PC-3 (cell line): ENCODE measurements around the gene MLLT3. TPM values are rescaled to one million over a fixed set of nuclear protein-coding genes. Genes with fewer than 3 reads are reported as not detected.
A peak's percentile ranks its signal among the peaks of the same experiment; 100 is the strongest.

Source experiments
- ATAC-seq: fragments of 200-7000 bp; cut with Tn5 transposase; 2 replicates; pipeline ENCODE4 v1.9.1; 2020; ENCODE audit warnings: mild to moderate bottlenecking, moderate library complexity
- BruUV-seq: library from RNA; stranded (reverse); fragments of 400-500 nt; replicated peaks from 2 replicates; lab custom pipeline; 2021; lab: Mats Ljungman, UMichigan
- CTCF ChIA-PET: fragments of 300-600 bp; sonication (Branson Sonifier 250); formaldehyde crosslinking; loops from one replicate; lab custom pipeline; 2022; ENCODE audit warnings: antibody characterized with exemption; lab: Charles Lee
- POLR2A ChIA-PET: fragments of 300-600 bp; sonication (Branson Sonifier 250); formaldehyde crosslinking; loops from one replicate; lab custom pipeline; 2022; ENCODE audit warnings: antibody characterized with exemption; ENCODE audit not compliant: unreplicated experiment; lab: Charles Lee
- DNase-seq: peaks from one replicate; pipeline ENCODE4 v3.0.0-alpha.2; 2015
- H2AFZ ChIP-seq: fragments of 300-600 bp; sonication (generic); 2 replicates; pipeline ENCODE4 v1.6.0; 2016; ENCODE audit warnings: antibody characterized with exemption, low read length
- H3F3A ChIP-seq: fragments of 300-600 bp; sonication (generic); one replicate; pipeline ENCODE4 v1.6.0; 2017; ENCODE audit warnings: antibody characterized with exemption, low read length, control low read depth, mild to moderate bottlenecking; ENCODE audit not compliant: unreplicated experiment
- H3K27ac ChIP-seq: fragments of 300-600 bp; sonication (generic); 2 replicates; pipeline ENCODE4 v1.5.1; 2016; ENCODE audit warnings: mild to moderate bottlenecking, low read length
- H3K27me3 ChIP-seq: fragments of 300-600 bp; sonication (generic); 2 replicates; pipeline ENCODE4 v1.6.1; 2016; ENCODE audit warnings: low read length, mixed read lengths
- H3K36me3 ChIP-seq: fragments of 300-600 bp; sonication (generic); 2 replicates; pipeline ENCODE4 v1.6.1; 2016; ENCODE audit warnings: low read depth, mixed run types, low read length, mixed read lengths
- H3K4me1 ChIP-seq: fragments of 300-600 bp; sonication (generic); 2 replicates; pipeline ENCODE4 v1.5.1; 2016; ENCODE audit warnings: low read length; ENCODE audit not compliant: insufficient read depth
- H3K4me2 ChIP-seq: fragments of 300-600 bp; sonication (generic); 2 replicates; pipeline ENCODE4 v1.6.0; 2016; ENCODE audit warnings: low read length
- H3K4me3 ChIP-seq: fragments of 300-600 bp; sonication (generic); 2 replicates; pipeline ENCODE4 v1.5.1; 2016; ENCODE audit warnings: mild to moderate bottlenecking, low read length, mixed read lengths
- H3K79me2 ChIP-seq: fragments of 300-600 bp; sonication (generic); 2 replicates; pipeline ENCODE4 v1.6.1; 2017; ENCODE audit warnings: low read length, mixed read lengths
- H3K9ac ChIP-seq: fragments of 300-600 bp; sonication (generic); 2 replicates; pipeline ENCODE4 v1.6.0; 2016; ENCODE audit warnings: mild to moderate bottlenecking, low read length
- H3K9me2 ChIP-seq: fragments of 300-600 bp; sonication (generic); replicated peaks from 2 replicates; pipeline ENCODE4 v1.6.1; 2016; ENCODE audit warnings: mixed run types, low read length, mixed read lengths
- H3K9me3 ChIP-seq: fragments of 300-600 bp; sonication (generic); 2 replicates; pipeline ENCODE4 v1.6.1; 2016; ENCODE audit warnings: low read length, mixed read lengths
- H4K20me1 ChIP-seq: fragments of 300-600 bp; sonication (generic); 2 replicates; pipeline ENCODE4 v1.6.1; 2016; ENCODE audit warnings: low read length, mixed read lengths
- CTCF ChIP-seq: fragments of 300-600 bp; sonication (generic); conservative IDR thresholded peaks from 2 replicates; pipeline ENCODE4 v1.5.1; 2017; ENCODE audit warnings: antibody characterized with exemption, low read depth, mild to moderate bottlenecking, low read length
- EZH2 ChIP-seq: fragments of 300-600 bp; sonication (generic); IDR thresholded peaks from one replicate; pipeline ENCODE4 v1.6.1; 2017; ENCODE audit warnings: antibody characterized with exemption, mild to moderate bottlenecking, low read length; ENCODE audit not compliant: unreplicated experiment
- EZH2phosphoT487 ChIP-seq: fragments of 300-600 bp; sonication (generic); IDR thresholded peaks from 2 replicates; pipeline ENCODE4 v1.6.1; 2018; ENCODE audit warnings: mild to moderate bottlenecking, antibody characterized with exemption, low read length, borderline replicate concordance
- intact Hi-C: fragments of 100-400 bp; cut with micrococcal nuclease; formaldehyde crosslinking; loops from 2 replicates; pipeline ENCODE4 v1.9.0; 2023
- total RNA-seq: library from RNA; depleted of rRNA; stranded (reverse); fragments of >200 nt; gene quantifications from 2 replicates; pipeline ENCODE4 v1.2.3, GENCODE V29; 2014

Gene MLLT3
- total RNA-seq, 1 experiment from 2014 or later, result 7.1 TPM

DNA sequence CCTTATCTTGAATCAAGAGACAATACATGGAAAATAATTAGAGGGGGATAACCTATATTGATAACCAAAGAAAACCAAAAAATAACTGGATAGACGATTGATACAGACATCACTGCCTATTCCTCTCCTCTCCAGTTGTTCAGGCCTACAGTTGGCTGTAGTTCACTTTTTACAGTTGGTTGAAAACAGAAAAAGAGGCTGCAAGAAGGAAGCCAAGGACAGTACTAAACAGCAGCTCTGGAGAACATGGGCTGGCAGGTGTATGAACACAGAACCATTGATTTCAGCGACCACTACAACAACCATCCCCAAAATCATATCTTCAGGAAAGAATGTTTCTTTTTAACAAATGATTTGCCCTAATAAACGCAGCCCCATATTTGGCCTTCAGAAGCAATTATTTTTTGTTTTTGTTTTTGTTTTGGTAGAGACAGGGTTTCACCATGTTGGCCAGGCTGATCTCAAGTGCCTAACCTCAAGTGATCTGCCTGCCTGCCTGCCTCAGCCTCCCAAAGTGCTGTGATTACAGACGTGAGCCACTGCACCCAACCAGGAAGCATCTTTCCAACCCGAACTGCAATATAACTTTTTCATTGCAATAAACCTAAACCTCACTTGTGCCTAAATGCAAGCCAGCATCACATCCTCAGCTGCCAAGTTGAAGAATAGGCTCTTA lies 64.3 kb downstream of the MLLT3 start:
- ATAC-seq, result no peak
- no peak for TF ChIP-seq EZH2
- TF ChIP-seq CTCF, result no peak
- no peak for TF ChIP-seq EZH2phosphoT487
- peaks cover 38% of the 10 kb centered on the region for H3K4me1 ChIP-seq
- no peaks in the 10 kb centered on the region for H3K9me3 ChIP-seq
- no peak overlapping the region for H2AFZ ChIP-seq
- H3K27me3 ChIP-seq, result no peaks in the 10 kb centered on the region
- no TSS peak for BruUV-seq
- 0 out of 2 replicates have a peak overlapping the region, but pooled peaks have one; percentile 13 for H3K4me3 ChIP-seq
- intact Hi-C loops, result loop anchor here (2.0 kb wide), 1 partner anchor 61 kb away; no protein-coding TSS in a partner anchor
- no peaks in the 10 kb centered on the region for H3F3A ChIP-seq
- CTCF ChIA-PET, result interaction anchor here (0.6 kb wide), 1 partner anchor 12 kb away, joined by 4 read pairs; no protein-coding TSS in a partner anchor
- H4K20me1 ChIP-seq, result no peaks in the 10 kb centered on the region
- peak overlapping the region; percentile 28; the same call in 1 of the 2 replicates for H3K9ac ChIP-seq
- no peaks in the 10 kb centered on the region for H3K9me2 ChIP-seq
- H3K79me2 ChIP-seq, result no peaks in the 10 kb centered on the region
- peak overlapping the region; percentile 69 for H3K4me2 ChIP-seq
- DNase-seq, result no peak
- POLR2A ChIA-PET, result interaction anchor here (0.5 to 0.6 kb wide), 2 partner anchors 65 to 127 kb away, joined by 4 to 16 read pairs; partner anchors contain the start of gene MLLT3
- H3K27ac ChIP-seq, result peak overlapping the region; percentile 84
- H3K36me3 ChIP-seq, result no peaks in the 10 kb centered on the region

GRCh38 chr9:20557285-20557684 lies 65.0 kb downstream of the MLLT3 start:
- H3K36me3 ChIP-seq, result no peaks in the 10 kb centered on the region
- no peaks in the 10 kb centered on the region for H4K20me1 ChIP-seq
- BruUV-seq, result no TSS peak
- H3K4me2 ChIP-seq, result no peak overlapping the region
- no peaks in the 10 kb centered on the region for H3F3A ChIP-seq
- POLR2A ChIA-PET, result no interaction called here
- peaks cover 46% of the 10 kb centered on the region for H3K4me1 ChIP-seq
- no peak overlapping the region for H2AFZ ChIP-seq
- ATAC-seq (no peak), DNase-seq (no peak)
- H3K9me3 ChIP-seq, result no peaks in the 10 kb centered on the region
- CTCF ChIA-PET, result no interaction called here
- H3K79me2 ChIP-seq, result no peaks in the 10 kb centered on the region
- no peaks in the 10 kb centered on the region for H3K27me3 ChIP-seq
- no peak overlapping the region for H3K9ac ChIP-seq
- intact Hi-C loops, result no loop called here
- no peaks in the 10 kb centered on the region for H3K9me2 ChIP-seq
- no peak for TF ChIP-seq CTCF
- TF ChIP-seq EZH2phosphoT487, result no peak
- TF ChIP-seq EZH2, result no peak
- H3K27ac ChIP-seq, result no peak overlapping the region
- H3K4me3 ChIP-seq, result no peak overlapping the region
